OCI-LY1 (cell line): ENCODE measurements around the gene PLTP.

ENCODE experiments used
- EZH2 ChIP-seq: fragments of 200-600 bp; sonication (generic), shearing (Covaris generic); IDR thresholded peaks from 2 replicates; pipeline ENCODE4 v1.8.0; 2017; ENCODE audit warnings: borderline replicate concordance, mixed run types, mild to moderate bottlenecking, antibody characterized with exemption, low read length, moderate library complexity, mixed read lengths
- TF ChIP-seq, protein P1 (sequence below): fragments of 200-600 bp; sonication (generic), shearing (Covaris generic); IDR thresholded peaks from 2 replicates; pipeline ENCODE4 v1.5.1; 2017; ENCODE audit warnings: mild to moderate bottlenecking, antibody characterized with exemption, low read length, moderate library complexity, mixed read lengths

DNA sequence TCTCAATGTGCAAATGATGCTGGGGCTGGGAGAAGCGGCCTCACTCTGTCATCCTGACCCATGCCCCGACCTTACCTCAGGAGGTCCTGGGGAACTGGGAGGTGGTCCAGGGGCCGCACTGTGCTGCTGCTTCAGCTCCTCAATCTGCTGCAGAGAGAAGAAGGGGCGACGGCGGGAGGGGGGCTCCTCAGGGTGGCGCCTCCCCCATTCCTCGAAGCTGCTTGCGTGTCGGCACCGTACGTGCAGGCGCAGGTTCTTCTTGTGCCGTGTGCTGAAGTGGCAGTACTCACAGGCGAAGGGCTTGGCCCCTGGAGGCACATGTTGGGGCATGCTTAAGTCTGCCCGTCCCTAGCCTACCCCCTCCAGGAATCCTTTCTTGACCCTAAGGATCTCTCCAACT, 47.2 kb upstream of the PLTP start:
- TF ChIP-seq, protein P1, sequence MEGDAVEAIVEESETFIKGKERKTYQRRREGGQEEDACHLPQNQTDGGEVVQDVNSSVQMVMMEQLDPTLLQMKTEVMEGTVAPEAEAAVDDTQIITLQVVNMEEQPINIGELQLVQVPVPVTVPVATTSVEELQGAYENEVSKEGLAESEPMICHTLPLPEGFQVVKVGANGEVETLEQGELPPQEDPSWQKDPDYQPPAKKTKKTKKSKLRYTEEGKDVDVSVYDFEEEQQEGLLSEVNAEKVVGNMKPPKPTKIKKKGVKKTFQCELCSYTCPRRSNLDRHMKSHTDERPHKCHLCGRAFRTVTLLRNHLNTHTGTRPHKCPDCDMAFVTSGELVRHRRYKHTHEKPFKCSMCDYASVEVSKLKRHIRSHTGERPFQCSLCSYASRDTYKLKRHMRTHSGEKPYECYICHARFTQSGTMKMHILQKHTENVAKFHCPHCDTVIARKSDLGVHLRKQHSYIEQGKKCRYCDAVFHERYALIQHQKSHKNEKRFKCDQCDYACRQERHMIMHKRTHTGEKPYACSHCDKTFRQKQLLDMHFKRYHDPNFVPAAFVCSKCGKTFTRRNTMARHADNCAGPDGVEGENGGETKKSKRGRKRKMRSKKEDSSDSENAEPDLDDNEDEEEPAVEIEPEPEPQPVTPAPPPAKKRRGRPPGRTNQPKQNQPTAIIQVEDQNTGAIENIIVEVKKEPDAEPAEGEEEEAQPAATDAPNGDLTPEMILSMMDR = no peak
- no peak for TF ChIP-seq EZH2
